ENCODE measurements around the gene TBC1D23. TPM values are rescaled to one million over a fixed set of nuclear protein-coding genes. Genes with fewer than 3 reads are reported as not detected.

Gene TBC1D23
- total and polyA plus RNA-seq, 2 of the 13 experiments (the other 11 are each of a cell fraction or from before 2014, with no cell fraction given) = 28.7 to 35.4 TPM

DNA sequence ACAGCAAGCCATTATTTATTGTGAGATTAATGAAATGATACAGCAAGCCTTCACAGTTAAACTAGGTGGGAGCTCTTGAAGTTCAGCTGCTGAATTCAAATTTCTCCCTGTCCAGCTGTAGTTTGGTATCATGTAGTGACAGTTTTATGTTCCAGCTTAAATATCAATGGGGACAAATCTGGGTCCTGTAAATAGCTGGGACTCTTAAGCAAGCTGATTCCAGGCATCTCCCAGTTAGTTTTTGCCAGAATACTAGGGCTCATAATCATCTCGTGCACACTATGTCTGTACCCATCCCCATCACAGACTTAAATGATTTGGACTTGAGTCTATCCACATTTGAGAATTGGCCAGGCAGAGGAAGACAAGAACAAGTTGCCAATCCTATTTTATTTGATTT, 45.9 kb downstream of the TBC1D23 start (continued):
- TF ChIP-seq, protein P1, sequence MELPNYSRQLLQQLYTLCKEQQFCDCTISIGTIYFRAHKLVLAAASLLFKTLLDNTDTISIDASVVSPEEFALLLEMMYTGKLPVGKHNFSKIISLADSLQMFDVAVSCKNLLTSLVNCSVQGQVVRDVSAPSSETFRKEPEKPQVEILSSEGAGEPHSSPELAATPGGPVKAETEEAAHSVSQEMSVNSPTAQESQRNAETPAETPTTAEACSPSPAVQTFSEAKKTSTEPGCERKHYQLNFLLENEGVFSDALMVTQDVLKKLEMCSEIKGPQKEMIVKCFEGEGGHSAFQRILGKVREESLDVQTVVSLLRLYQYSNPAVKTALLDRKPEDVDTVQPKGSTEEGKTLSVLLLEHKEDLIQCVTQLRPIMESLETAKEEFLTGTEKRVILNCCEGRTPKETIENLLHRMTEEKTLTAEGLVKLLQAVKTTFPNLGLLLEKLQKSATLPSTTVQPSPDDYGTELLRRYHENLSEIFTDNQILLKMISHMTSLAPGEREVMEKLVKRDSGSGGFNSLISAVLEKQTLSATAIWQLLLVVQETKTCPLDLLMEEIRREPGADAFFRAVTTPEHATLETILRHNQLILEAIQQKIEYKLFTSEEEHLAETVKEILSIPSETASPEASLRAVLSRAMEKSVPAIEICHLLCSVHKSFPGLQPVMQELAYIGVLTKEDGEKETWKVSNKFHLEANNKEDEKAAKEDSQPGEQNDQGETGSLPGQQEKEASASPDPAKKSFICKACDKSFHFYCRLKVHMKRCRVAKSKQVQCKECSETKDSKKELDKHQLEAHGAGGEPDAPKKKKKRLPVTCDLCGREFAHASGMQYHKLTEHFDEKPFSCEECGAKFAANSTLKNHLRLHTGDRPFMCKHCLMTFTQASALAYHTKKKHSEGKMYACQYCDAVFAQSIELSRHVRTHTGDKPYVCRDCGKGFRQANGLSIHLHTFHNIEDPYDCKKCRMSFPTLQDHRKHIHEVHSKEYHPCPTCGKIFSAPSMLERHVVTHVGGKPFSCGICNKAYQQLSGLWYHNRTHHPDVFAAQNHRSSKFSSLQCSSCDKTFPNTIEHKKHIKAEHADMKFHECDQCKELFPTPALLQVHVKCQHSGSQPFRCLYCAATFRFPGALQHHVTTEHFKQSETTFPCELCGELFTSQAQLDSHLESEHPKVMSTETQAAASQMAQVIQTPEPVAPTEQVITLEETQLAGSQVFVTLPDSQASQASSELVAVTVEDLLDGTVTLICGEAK (IDR thresholded peaks at IDR 0.05) = no peak
- TF ChIP-seq, protein P1 (CRISPR knock-in tag; IDR thresholded peaks at IDR 0.05) = no peak
- TF ChIP-seq IKZF1 (IDR thresholded peaks at IDR 0.05) (no peak), ZBTB3 (CRISPR knock-in tag; IDR thresholded peaks at IDR 0.05; ENCODE audit: borderline replicate concordance, low read depth) (no peak), SP140L (CRISPR knock-in tag; IDR thresholded peaks at IDR 0.05; ENCODE audit: borderline replicate concordance) (no peak)

Data from HepG2 (cell line).